ENCODE data around the gene OR5V1. TPM values are rescaled to one million over a fixed set of nuclear protein-coding genes. Genes with fewer than 3 reads are reported as not detected.

OR5V1 gene
- polyA plus RNA-seq, 1 donor from 2014 or later: not detected

DNA sequence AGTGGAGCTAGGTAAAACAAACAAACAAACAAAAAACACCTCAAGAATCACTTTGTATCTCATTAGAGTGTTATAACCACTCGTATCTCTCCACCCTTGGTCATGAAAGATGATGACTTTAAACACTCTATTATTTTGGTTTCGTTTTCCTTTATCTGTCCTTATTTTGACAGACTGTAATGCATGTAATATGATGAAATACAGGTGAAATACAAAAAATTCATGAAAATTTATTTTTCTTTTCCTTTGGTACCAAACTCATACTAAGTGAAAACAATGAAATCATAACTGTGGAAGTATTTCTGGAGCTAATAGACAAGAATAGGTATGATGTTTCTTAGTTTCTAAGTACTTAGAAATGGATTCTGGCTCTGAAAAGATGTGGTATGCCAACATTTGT, 30.9 kb upstream of the OR5V1 start:
- H3K36me3 ChIP-seq (ENCODE audit: insufficient read depth, low read length): no peaks in the 10 kb centered on the region
- no peak overlapping the region for H3K27ac ChIP-seq (ENCODE audit: low read length)
- H3K4me2 ChIP-seq (ENCODE audit: low read length): no peak overlapping the region
- no peak overlapping the region for H3K9ac ChIP-seq (ENCODE audit: low read length)
- no peaks in the 10 kb centered on the region for H3K9me3 ChIP-seq (ENCODE audit: low read length)
- H4K20me1 ChIP-seq (ENCODE audit: insufficient read depth): no peaks in the 10 kb centered on the region
- TF ChIP-seq EZH2 (IDR thresholded peaks at IDR 0.05; ENCODE audit: borderline replicate concordance, insufficient read depth, low read length, poor library complexity, severe bottlenecking): no peak
- no peak for TF ChIP-seq POLR2AphosphoS5 (IDR thresholded peaks at IDR 0.05)
- no peak for TF ChIP-seq EP300 (conservative IDR thresholded peaks at IDR 0.05; ENCODE audit: poor library complexity, severe bottlenecking)
- TF ChIP-seq, protein P1, sequence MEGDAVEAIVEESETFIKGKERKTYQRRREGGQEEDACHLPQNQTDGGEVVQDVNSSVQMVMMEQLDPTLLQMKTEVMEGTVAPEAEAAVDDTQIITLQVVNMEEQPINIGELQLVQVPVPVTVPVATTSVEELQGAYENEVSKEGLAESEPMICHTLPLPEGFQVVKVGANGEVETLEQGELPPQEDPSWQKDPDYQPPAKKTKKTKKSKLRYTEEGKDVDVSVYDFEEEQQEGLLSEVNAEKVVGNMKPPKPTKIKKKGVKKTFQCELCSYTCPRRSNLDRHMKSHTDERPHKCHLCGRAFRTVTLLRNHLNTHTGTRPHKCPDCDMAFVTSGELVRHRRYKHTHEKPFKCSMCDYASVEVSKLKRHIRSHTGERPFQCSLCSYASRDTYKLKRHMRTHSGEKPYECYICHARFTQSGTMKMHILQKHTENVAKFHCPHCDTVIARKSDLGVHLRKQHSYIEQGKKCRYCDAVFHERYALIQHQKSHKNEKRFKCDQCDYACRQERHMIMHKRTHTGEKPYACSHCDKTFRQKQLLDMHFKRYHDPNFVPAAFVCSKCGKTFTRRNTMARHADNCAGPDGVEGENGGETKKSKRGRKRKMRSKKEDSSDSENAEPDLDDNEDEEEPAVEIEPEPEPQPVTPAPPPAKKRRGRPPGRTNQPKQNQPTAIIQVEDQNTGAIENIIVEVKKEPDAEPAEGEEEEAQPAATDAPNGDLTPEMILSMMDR (IDR thresholded peaks at IDR 0.05; ENCODE audit: poor library complexity, severe bottlenecking): no peak
- TF ChIP-seq, protein P2, sequence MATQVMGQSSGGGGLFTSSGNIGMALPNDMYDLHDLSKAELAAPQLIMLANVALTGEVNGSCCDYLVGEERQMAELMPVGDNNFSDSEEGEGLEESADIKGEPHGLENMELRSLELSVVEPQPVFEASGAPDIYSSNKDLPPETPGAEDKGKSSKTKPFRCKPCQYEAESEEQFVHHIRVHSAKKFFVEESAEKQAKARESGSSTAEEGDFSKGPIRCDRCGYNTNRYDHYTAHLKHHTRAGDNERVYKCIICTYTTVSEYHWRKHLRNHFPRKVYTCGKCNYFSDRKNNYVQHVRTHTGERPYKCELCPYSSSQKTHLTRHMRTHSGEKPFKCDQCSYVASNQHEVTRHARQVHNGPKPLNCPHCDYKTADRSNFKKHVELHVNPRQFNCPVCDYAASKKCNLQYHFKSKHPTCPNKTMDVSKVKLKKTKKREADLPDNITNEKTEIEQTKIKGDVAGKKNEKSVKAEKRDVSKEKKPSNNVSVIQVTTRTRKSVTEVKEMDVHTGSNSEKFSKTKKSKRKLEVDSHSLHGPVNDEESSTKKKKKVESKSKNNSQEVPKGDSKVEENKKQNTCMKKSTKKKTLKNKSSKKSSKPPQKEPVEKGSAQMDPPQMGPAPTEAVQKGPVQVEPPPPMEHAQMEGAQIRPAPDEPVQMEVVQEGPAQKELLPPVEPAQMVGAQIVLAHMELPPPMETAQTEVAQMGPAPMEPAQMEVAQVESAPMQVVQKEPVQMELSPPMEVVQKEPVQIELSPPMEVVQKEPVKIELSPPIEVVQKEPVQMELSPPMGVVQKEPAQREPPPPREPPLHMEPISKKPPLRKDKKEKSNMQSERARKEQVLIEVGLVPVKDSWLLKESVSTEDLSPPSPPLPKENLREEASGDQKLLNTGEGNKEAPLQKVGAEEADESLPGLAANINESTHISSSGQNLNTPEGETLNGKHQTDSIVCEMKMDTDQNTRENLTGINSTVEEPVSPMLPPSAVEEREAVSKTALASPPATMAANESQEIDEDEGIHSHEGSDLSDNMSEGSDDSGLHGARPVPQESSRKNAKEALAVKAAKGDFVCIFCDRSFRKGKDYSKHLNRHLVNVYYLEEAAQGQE (IDR thresholded peaks at IDR 0.05; ENCODE audit: borderline replicate concordance): no peak
- TF ChIP-seq SMC3 (conservative IDR thresholded peaks at IDR 0.05; ENCODE audit: poor library complexity): no peak
- no peak for TF ChIP-seq MXI1 (conservative IDR thresholded peaks at IDR 0.05; ENCODE audit: poor library complexity, severe bottlenecking)
- no peak for TF ChIP-seq TAF1 (IDR thresholded peaks at IDR 0.05; ENCODE audit: low read depth)
- TF ChIP-seq RAD21 (conservative IDR thresholded peaks at IDR 0.05): no peak
- no peaks in the 10 kb centered on the region for H3K79me2 ChIP-seq (replicated peaks; ENCODE audit: insufficient read depth, low read length)
- no peaks in the 10 kb centered on the region for H3K9me2 ChIP-seq (ENCODE audit: insufficient read depth, low read length)
- no peak overlapping the region for H3K4me3 ChIP-seq (ENCODE audit: low read length)
- no peaks in the 10 kb centered on the region for H3K27me3 ChIP-seq (ENCODE audit: insufficient read depth, low read depth, low read length)
- no peak overlapping the region for H2AFZ ChIP-seq (ENCODE audit: low read depth, low read length)
- no peaks in the 10 kb centered on the region for H3F3A ChIP-seq (ENCODE audit: insufficient read depth, low read length, poor library complexity, severe bottlenecking)

DNA sequence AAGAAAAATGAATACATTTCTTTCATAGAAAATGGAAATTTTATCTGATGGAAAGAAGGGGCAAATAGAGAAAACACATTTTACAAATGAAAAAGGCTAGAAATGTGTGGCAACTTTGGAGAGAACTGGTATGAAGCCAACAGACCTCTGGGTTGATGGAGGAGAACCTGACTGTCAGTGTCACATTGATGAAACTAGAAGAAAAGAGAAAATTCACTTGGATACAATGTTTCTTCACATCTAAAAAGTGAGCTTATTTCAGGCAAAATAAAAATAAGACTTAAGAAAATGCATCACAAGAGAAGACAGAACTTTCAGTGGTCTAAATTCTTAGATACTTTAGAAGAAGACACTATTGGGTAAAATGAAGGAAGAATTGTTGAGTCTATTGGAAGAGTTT, 26.7 kb upstream of the OR5V1 start, which contains the start of gene OR12D2:
Gene OR12D2 (plus strand): TSS at position 301 of the 400 bp plus-strand sequence. CDS start 1,069 bp downstream, outside the sequence.
- H3K36me3 ChIP-seq (ENCODE audit: insufficient read depth, low read length): no peaks in the 10 kb centered on the region
- H2AFZ ChIP-seq (ENCODE audit: low read depth, low read length): no peak within 1 kb of the TSS
- H3K9ac ChIP-seq (ENCODE audit: low read length): no peak within 1 kb of the TSS
- H3K79me2 ChIP-seq (replicated peaks; ENCODE audit: insufficient read depth, low read length): no peaks in the 10 kb centered on the region
- no peak within 1 kb of the TSS for H3K4me3 ChIP-seq (ENCODE audit: low read length)
- H4K20me1 ChIP-seq (ENCODE audit: insufficient read depth): no peaks in the 10 kb centered on the region
- H3K9me3 ChIP-seq (ENCODE audit: low read length): no peaks in the 10 kb centered on the region
- H3F3A ChIP-seq (ENCODE audit: insufficient read depth, low read length, poor library complexity, severe bottlenecking): no peaks in the 10 kb centered on the region
- H3K27ac ChIP-seq (ENCODE audit: low read length): no peak within 1 kb of the TSS
- no peak within 1 kb of the TSS for H3K4me2 ChIP-seq (ENCODE audit: low read length)
- H3K27me3 ChIP-seq (ENCODE audit: insufficient read depth, low read depth, low read length): no peaks in the 10 kb centered on the region
- TF ChIP-seq EP300 (conservative IDR thresholded peaks at IDR 0.05; ENCODE audit: poor library complexity, severe bottlenecking) (no peak), TAF1 (IDR thresholded peaks at IDR 0.05; ENCODE audit: low read depth) (no peak), MXI1 (conservative IDR thresholded peaks at IDR 0.05; ENCODE audit: poor library complexity, severe bottlenecking) (no peak), RAD21 (conservative IDR thresholded peaks at IDR 0.05) (no peak), POLR2AphosphoS5 (IDR thresholded peaks at IDR 0.05) (no peak), SMC3 (conservative IDR thresholded peaks at IDR 0.05; ENCODE audit: poor library complexity) (no peak), EZH2 (IDR thresholded peaks at IDR 0.05; ENCODE audit: borderline replicate concordance, insufficient read depth, low read length, poor library complexity, severe bottlenecking) (no peak)
- TF ChIP-seq, protein P1 (IDR thresholded peaks at IDR 0.05; ENCODE audit: poor library complexity, severe bottlenecking): no peak
- TF ChIP-seq, protein P2 (IDR thresholded peaks at IDR 0.05; ENCODE audit: borderline replicate concordance): no peak
- H3K9me2 ChIP-seq (ENCODE audit: insufficient read depth, low read length): no peaks in the 10 kb centered on the region

Measured in neural cell (in vitro differentiated cells).